HG02571 (cell line): ENCODE results near the gene MBD3L4.
"Not testable (repeated sequence)": the region's sequence is repeated elsewhere in the genome, so short reads cannot be mapped to it uniquely, and the experiment has no call there.

Experiments used
- ATAC-seq: cut with Tn5 transposase; IDR thresholded peaks from one replicate; pipeline ENCODE4 v1.9.1; 2021; ENCODE audit warnings: mild to moderate bottlenecking, moderate library complexity; ENCODE audit not compliant: unreplicated experiment

MBD3L4 gene

GRCh38 chr19:7040079-7040478 is at the start of gene MBD3L4:
TSS of gene MBD3L4 (minus strand) at chr19:7040179. CDS start at chr19:7040144, 35 bp downstream.
- not testable (repeated sequence) for ATAC-seq

DNA sequence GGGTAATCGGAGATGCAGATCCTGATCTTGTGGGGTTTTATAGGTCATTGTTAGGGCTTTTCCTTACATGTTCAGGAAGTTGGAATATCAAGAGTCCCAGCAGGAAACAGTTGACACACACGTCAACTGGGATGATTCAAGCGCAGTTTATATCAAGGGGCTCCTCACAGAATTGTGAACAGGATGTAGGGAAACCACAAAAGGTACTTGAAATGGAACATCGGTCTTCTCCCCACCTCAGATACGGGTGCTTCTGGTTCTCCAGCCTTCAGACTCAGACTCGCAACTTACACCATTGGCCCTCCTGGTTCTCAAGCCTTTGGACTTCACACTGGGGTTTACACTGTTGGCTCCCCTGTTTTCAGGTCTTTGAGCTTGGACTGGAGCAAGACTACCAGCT is 49.0 kb upstream of the MBD3L4 start:
- ATAC-seq, result no peak

GRCh38 chr19:7083076-7083956 is 43.3 kb upstream of the MBD3L4 start:
- no peak for ATAC-seq

DNA sequence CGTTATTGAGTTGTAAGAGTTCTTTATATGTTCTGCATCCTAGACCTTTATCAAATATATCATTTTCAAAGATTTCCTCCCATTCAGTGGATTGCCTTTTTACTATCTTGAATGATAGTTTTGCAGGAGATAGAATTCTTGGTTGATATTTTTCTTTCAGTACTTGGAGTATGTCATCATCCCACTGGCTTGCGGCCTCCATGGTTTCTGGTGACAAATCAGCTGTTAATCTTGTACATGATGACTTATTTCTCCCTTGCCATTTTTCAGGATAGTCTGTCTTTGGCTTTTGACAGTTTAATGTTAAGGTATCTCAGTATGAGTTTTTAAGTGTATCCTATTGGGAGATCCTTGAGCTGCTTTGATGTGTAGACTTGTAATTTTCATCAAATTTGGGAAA is 38.0 kb upstream of the MBD3L4 start:
- ATAC-seq, result no peak

DNA sequence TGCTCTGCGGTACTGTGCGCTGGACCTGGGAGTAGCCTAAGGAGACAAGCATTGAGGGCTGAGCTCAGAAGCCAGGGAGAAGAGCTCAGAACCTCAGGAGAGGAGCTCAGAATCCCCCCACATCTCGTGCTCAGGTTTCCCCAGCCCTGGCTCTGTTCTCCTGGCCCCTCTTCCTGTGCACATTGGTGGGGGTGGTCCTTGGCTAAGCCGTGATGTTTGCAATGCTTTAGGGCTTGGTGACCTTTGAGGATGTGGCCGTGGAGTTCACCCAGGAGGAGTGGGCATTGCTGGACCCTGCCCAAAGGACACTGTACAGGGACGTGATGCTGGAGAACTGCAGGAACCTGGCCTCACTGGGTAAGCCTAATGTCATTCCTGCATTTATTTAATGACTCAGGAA is 36.2 kb upstream of the MBD3L4 start:
- no peak for ATAC-seq

DNA sequence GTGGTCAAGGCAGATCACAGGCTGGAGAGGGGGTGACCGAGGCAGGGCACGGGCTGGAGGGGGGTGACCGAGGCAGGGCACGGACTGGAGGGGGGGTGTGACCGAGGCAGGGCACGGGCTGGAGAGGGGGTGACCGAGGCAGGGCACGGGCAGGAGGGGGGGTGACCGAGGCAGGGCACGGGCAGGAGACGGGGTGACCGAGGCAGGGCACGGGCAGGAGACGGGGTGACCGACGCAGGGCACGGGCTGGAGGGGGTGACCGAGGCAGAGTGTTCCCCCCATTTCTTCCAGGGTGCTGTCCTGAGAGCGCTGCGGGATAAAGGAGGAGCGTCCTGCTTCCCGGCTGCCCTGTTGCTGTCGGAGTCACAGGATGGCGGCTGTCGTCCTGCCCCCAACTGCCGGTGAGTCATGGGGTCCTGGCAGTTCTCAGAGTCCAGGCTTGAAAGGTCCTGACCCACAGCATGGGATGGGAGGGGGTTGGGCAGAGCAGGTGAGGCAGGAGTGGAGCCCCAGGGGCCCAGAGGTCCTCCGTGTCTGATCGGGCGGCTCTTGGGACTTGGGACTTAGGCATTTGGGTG is 34.8 kb upstream of the MBD3L4 start:
- no peak for ATAC-seq

DNA sequence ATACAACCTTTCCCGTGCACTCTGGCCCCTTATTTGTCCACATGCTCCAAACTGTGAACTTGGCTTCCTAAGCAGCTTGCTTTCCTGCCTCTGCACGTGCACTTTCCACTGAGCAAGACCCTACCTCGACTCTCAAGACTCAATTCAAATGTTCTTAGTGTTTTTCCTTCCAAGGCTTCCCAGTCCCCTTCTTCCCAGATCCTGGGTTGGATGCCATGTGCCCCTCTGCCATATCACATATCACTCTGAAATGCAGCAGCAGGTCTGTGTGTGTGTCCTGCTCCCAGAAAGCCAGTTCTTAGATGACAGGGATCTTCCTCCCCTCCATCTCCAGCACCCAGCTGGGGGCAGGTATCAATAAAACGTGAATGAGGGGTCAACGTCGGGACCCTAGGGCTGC is 32.6 kb upstream of the MBD3L4 start:
- ATAC-seq, result no peak

DNA sequence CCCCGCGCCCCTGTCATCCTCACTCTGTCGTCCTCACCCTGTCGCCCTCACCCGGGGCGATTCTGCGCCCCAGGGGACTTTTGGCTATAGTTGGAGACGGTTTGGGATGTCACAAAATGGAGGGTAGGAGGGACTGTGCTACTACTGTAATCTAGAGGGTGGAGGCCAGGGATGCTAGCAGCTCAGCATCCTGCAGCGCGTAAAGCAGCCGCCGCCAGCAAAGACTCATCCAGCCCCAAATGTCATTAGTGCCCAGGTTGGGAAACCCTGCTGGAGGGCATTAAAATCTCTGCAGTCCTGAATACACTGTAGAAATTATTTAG is 29.9 kb upstream of the MBD3L4 start:
- ATAC-seq, result no peak

- ATAC-seq, result peak; percentile 96
Measured at GRCh38 chr19:7069042-7069903, 29.3 kb upstream of the MBD3L4 start, which contains the start of gene ZNF557. TSS of gene ZNF557 (plus strand) at chr19:7069703. CDS start at chr19:7075075, 5,372 bp downstream.

- no peak for ATAC-seq
Measured at GRCh38 chr19:7068599-7068998, 28.6 kb upstream of the MBD3L4 start.

DNA sequence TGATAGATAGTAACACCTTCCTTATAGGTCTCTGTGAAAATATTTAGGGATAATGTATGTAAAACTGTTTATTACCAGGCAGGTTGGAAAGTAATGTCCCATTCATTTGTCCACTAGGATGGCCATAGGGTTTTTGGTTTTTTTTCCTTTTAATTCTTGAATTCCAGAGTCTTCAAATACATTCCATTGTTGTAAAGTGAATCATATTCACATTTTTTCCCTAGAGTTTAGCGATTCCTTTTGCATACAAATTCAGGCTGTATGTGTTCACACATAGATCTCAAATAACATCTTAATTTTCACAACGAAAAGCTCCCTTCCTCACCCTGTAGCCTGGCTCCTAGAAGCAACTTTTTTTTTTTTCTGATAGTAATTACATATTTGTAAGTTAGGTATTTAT is 27.7 kb upstream of the MBD3L4 start:
- no peak for ATAC-seq

- not testable (repeated sequence) for ATAC-seq
Measured at GRCh38 chr19:7067122-7067521, 27.1 kb upstream of the MBD3L4 start.

DNA sequence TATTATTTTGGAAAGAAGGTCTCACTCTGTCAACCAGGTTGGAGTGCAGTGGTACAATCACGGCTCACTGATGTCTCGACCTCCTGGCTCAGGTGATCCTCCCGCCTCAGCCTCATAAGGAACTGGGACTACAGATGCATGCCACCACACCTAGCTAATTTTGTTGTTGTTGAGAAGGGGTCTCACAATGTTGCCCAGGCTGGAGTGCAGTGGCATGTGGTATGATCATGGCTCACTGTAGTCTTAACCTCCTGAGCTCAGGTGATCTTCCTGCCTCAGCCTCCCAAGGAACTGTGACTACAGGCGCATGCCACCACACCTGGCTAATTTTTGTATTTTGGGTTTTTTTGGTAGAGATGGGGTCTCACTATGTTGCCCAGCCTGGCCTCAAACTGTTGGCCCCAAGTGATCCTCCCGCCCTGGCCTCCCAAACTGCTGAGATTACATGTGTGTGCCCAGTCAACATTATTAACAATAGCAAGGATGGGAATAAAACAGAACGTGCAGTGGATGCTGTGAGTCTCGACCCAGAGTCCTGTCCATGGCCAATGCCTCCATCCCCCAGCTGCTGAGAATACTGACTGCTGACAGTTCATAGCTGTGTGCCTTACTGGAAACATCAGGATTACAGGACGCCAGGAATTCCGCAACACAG is 23.9 kb upstream of the MBD3L4 start:
- ATAC-seq, result no peak

- no peak for ATAC-seq
Measured at GRCh38 chr19:7063339-7063738, 23.4 kb upstream of the MBD3L4 start.

DNA sequence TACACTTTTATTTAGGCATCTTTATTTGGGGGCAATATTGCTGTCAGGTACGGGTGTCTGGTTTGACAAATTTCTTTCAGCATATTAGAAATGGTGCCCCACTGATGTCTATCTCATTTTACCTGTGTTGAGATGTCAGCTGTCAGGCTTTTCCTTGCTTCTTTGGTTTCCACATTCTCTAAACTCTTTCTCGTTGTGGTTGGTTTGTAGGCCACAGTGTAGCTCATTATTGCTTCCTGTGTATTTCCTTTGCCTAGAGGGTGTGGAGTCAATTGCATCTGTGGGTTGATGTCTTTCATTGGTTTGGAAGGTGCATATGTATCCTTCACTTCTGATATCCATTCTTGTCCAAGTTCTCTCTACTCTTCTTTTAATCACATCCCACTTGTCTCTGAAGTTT is 20.0 kb upstream of the MBD3L4 start:
- not testable (repeated sequence) for ATAC-seq

DNA sequence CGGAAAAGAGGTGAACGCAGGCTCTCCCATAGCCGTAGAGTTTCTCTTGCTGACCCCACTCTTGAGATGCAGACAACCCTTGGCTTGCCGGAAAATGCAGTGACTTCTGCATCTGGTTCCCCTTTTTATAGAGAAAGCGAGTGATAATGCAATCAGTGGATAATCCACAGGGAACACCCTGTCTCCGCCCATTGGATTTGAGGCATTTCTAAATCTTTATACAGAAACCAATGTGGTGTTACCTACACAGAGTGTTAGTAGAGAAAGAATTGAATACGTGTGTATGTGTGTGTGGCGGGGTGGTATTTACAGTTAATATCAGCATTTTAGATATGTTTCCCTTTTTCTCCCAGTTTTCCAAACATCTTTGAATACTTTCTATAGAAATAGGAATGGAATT is 18.6 kb upstream of the MBD3L4 start, which contains the start of gene MBD3L3:
MBD3L3 (minus strand) TSS at position 101 of the 400 bp plus-strand sequence; CDS start at position 30, 71 bp downstream.
- not testable (repeated sequence) for ATAC-seq

GRCh38 chr19:7056371-7056770 is 16.4 kb upstream of the MBD3L4 start:
- not testable (repeated sequence) for ATAC-seq

DNA sequence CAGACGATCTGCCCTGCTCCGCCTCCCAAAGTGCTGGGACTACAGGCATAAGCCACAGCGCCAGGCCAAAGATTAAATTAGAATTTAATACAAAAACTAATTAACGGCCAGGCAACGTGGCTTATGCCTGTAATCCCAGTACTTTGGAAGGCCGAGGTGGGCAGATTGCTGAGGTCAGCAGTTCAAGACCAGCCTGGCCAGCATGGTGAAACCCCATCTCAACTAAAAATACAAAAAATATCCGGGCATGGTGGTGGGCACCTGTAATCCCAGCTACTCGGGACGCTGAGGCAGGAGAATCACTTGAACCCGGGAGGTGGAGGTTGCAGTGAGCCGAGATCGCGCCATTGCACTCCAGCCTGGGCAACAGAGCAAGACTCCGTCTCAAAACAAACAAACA is 15.7 kb upstream of the MBD3L4 start:
- not testable (repeated sequence) for ATAC-seq

GRCh38 chr19:7054635-7055368 is 14.8 kb upstream of the MBD3L4 start:
- not testable (repeated sequence) for ATAC-seq

DNA sequence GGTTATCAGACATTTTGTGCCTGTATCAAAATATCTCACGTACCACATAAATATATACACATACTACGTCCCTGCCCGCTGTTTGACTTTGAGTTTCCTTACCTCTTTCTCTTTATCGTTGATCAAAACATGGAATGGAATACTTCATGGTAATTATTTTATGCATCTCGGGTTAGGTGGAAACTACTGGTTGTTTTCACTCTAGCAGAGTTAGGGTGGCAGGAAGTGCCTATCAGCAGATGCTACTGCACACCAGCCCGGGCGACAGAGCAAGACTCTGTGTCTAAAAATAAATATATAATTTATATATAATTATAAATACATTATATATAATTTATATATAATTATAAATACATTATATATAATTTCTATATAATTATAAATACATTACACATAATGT is 12.9 kb upstream of the MBD3L4 start:
- not testable (repeated sequence) for ATAC-seq
